Measurements from ENCODE around the gene GMNC. TPM values are rescaled to one million over a fixed set of nuclear protein-coding genes. Genes with fewer than 3 reads are reported as not detected.

GMNC gene
- total RNA-seq, 1 donor from 2014 or later, result not detected

GRCh38 chr3:190853464-190853863 is 9.0 kb downstream of the GMNC start:
- intact Hi-C loops (cut with micrococcal nuclease), result no loop called here

GRCh38 chr3:190849607-190850006 is 12.9 kb downstream of the GMNC start:
- intact Hi-C loops (cut with micrococcal nuclease), result no loop called here

- intact Hi-C loops (cut with micrococcal nuclease), result no loop called here
These were observed 13.6 kb downstream of the GMNC start for GRCh38 chr3:190848870-190849269.

- intact Hi-C loops (cut with micrococcal nuclease), result no loop called here
These were observed 15.1 kb downstream of the GMNC start for GRCh38 chr3:190847436-190847835.

GRCh38 chr3:190840146-190840545 is 22.3 kb downstream of the GMNC start:
- intact Hi-C loops (cut with micrococcal nuclease), result no loop called here

- intact Hi-C loops (cut with micrococcal nuclease), result no loop called here
These were observed 31.3 kb downstream of the GMNC start for GRCh38 chr3:190831225-190831624.

GRCh38 chr3:190830031-190830430 is 32.5 kb downstream of the GMNC start:
- intact Hi-C loops (cut with micrococcal nuclease), result no loop called here

- intact Hi-C loops (cut with micrococcal nuclease), result no loop called here
These were observed 36.5 kb downstream of the GMNC start for GRCh38 chr3:190826018-190826417.

GRCh38 chr3:190825386-190826016 is 37.0 kb downstream of the GMNC start:
- intact Hi-C loops (cut with micrococcal nuclease), result no loop called here

GRCh38 chr3:190811775-190812480 is 50.6 kb downstream of the GMNC start:
- intact Hi-C loops (cut with micrococcal nuclease), result no loop called here

GRCh38 chr3:190810957-190811356 is 51.5 kb downstream of the GMNC start:
- intact Hi-C loops (cut with micrococcal nuclease), result no loop called here

GRCh38 chr3:190809351-190809750 is 53.1 kb downstream of the GMNC start:
- intact Hi-C loops (cut with micrococcal nuclease), result no loop called here

- intact Hi-C loops (cut with micrococcal nuclease), result no loop called here
These were observed 54.6 kb downstream of the GMNC start for GRCh38 chr3:190807719-190808375.
